ENCODE measurements around the gene FAM124A. TPM values are rescaled to one million over a fixed set of nuclear protein-coding genes. Genes with fewer than 3 reads are reported as not detected.
A peak's percentile ranks its signal among the peaks of the same experiment; 100 is the strongest.

Gene FAM124A
- total and polyA plus RNA-seq, 12 donors, result 0.78 to 11.7 (median 3.4) TPM

GRCh38 chr13:51191743-51192142 lies 30.5 kb upstream of the FAM124A start:
- 82 to 91% (median 88%) methylated on average over 12 of the region's 12 CpGs for WGBS, 4 donors
- H3K4me3 ChIP-seq, result no peak overlapping the region
- no peaks in the 10 kb centered on the region for H3K4me1 ChIP-seq (replicated peaks in 1 of 2)
- DNase-seq, result no peak
- intact Hi-C loops (cut with DNase I), result no loop called here
- H3K9me3 ChIP-seq (replicated peaks in 1 of 3), result no peaks in the 10 kb centered on the region
- H3K27me3 ChIP-seq, result no peaks in the 10 kb centered on the region
- no peak for TF ChIP-seq CTCF (IDR thresholded peaks at IDR 0.05)
- no peak for TF ChIP-seq POLR2A (IDR thresholded peaks at IDR 0.05)
- peak overlapping the region in 1 of 5 donors; percentile 18 for H3K27ac ChIP-seq
- no peaks in the 10 kb centered on the region for H3K36me3 ChIP-seq (replicated peaks in 1 of 2)

DNA sequence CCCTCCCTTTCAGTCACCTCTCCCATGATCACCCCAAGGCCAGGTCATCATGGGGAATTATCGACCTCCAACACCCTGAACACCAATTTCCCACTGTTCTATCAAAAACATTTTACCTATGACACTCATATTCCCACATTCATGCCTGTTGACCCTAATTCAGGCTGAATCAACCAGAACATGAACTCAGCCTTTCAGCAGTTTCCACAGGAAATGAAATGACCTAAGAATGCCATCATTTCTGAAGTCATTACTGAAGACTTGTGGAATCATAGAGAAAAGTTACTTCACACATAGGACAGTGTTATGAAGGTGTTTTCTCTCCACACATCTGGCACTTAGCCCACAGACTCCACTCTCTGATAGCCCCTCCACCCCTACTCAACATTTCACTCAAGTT lies 29.9 kb upstream of the FAM124A start:
- Histone ChIP-seq H3K4me3 (no peak overlapping the region), H3K27me3 (no peaks in the 10 kb centered on the region), H3K36me3 (replicated peaks in 1 of 2) (no peaks in the 10 kb centered on the region), H3K4me1 (replicated peaks in 1 of 2) (no peaks in the 10 kb centered on the region), H3K27ac (peak overlapping the region in 1 of 5 donors; percentile 18), H3K9me3 (replicated peaks in 1 of 3) (no peaks in the 10 kb centered on the region)
- no peak for DNase-seq
- no peak for TF ChIP-seq POLR2A (IDR thresholded peaks at IDR 0.05)
- no peak for TF ChIP-seq CTCF (IDR thresholded peaks at IDR 0.05)
- intact Hi-C loops (cut with DNase I), result no loop called here
- WGBS, 4 donors, result 72 to 83% (median 79%) methylated on average over 1 of the region's 1 CpG

DNA sequence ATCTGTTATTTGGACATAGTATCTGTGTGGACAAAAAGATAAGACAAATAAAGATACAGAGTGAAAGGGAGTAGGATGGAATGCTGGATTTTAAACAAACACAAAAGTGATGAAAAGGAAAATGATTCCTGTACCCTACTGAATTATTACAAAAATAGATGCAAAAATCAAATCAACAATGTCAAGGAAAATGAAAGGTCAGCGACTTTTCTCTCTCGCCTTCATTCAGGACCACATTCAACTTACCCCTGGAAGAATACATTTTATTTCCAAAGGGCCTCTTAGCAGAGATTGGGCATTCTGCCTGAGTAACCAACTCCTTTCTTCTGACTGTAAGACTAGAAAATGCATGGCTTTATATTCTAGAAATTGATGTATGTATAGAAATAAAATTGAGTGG lies 28.8 kb upstream of the FAM124A start:
- no peak overlapping the region for H3K4me3 ChIP-seq
- DNase-seq, result no peak
- no peak overlapping the region for H3K27ac ChIP-seq
- H3K27me3 ChIP-seq, result no peaks in the 10 kb centered on the region
- intact Hi-C loops (cut with DNase I), result no loop called here
- whole genome bisulfite sequencing, 4 donors, result 74 to 92% (median 89%) methylated on average over 2 of the region's 2 CpGs
- H3K9me3 ChIP-seq (replicated peaks in 1 of 3), result no peaks in the 10 kb centered on the region
- no peaks in the 10 kb centered on the region for H3K4me1 ChIP-seq (replicated peaks in 1 of 2)
- no peaks in the 10 kb centered on the region for H3K36me3 ChIP-seq (replicated peaks in 1 of 2)
- no peak for TF ChIP-seq CTCF (IDR thresholded peaks at IDR 0.05)
- no peak for TF ChIP-seq POLR2A (IDR thresholded peaks at IDR 0.05)

GRCh38 chr13:51194942-51195341 lies 27.3 kb upstream of the FAM124A start:
- Histone ChIP-seq H3K4me1 (replicated peaks in 1 of 2) (no peaks in the 10 kb centered on the region), H3K36me3 (replicated peaks in 1 of 2) (no peaks in the 10 kb centered on the region), H3K27ac (no peak overlapping the region), H3K4me3 (no peak overlapping the region), H3K27me3 (no peaks in the 10 kb centered on the region), H3K9me3 (replicated peaks in 1 of 3) (no peaks in the 10 kb centered on the region)
- 83 to 92% (median 88%) methylated on average over 8 of the region's 8 CpGs for WGBS, 4 donors
- intact Hi-C loops (cut with DNase I), result no loop called here
- no peak for DNase-seq
- TF ChIP-seq CTCF (IDR thresholded peaks at IDR 0.05), result no peak
- TF ChIP-seq POLR2A (IDR thresholded peaks at IDR 0.05), result no peak
